HG03108 (cell line): Measurements from ENCODE around the gene KCNAB3.

Experiments
- ATAC-seq: cut with Tn5 transposase; IDR thresholded peaks from one replicate; pipeline ENCODE4 v1.9.1; 2021; ENCODE audit warnings: moderate library complexity; ENCODE audit not compliant: unreplicated experiment

The KCNAB3 gene

GRCh38 chr17:7903154-7904103, 26.2 kb downstream of the KCNAB3 start:
- no peak for ATAC-seq

DNA sequence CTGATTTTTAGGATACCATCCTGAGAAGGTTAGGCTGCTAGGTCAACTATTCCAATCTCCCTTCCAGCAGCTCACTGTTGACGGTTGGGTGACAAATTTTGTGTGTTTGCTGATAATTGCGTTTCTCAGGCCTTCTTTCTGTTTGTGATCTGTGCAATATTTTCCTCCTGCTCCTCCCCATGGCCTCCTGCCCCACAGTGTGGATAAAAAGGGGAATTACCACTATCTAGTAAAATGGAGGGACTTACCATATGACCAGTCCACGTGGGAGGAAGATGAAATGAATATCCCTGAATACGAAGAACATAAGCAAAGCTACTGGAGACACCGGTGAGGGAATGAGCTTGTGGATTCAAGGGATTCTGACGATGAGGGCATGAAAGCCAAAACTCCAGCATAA, 31.9 kb downstream of the KCNAB3 start:
- ATAC-seq = no peak

- ATAC-seq = no peak
Observed at GRCh38 chr17:7897090-7897489, 32.6 kb downstream of the KCNAB3 start.

GRCh38 chr17:7894866-7895265, 34.8 kb downstream of the KCNAB3 start:
- ATAC-seq = no peak

DNA sequence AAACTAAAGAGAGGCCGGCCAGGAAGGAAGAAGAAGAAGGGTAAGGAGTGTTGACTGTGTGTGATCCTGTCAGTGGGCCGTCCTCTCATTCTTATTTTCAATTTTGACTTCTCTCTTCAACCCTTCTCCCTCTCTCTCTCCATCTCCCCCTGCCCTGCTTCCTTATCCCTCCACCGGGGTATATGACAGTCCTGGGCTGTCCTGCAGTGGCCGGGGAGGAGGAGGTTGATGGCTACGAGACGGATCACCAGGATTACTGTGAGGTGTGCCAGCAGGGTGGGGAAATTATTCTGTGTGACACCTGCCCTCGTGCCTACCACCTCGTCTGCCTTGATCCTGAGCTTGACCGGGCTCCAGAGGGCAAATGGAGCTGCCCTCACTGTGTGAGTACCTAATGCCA, 35.4 kb downstream of the KCNAB3 start:
- no peak for ATAC-seq

DNA sequence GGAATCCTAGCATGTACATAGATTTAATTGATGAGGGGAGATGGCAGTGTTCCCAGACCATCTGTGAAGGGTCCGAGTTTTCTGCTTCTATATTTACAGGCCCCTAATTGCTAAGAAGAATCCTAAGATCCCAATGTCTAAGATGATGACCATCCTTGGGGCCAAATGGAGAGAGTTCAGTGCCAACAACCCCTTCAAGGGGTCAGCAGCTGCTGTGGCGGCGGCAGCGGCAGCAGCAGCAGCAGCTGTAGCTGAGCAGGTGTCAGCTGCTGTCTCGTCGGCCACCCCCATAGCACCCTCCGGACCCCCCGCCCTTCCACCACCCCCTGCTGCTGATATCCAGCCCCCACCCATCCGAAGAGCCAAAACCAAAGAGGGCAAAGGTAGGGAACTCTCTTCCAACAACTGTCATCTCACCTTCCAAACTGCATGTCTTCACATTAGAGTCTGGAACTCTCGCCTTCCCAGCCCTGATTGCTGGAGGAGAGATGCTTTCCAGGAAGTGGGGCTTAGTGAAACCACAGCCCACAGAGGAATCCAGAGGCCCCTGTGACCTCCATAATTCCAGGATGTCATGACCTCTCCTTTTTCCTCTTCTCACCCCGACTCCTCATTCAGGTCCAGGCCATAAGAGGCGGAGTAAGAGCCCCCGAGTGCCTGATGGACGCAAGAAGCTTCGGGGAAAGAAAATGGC, 36.3 kb downstream of the KCNAB3 start:
- no peak for ATAC-seq

DNA sequence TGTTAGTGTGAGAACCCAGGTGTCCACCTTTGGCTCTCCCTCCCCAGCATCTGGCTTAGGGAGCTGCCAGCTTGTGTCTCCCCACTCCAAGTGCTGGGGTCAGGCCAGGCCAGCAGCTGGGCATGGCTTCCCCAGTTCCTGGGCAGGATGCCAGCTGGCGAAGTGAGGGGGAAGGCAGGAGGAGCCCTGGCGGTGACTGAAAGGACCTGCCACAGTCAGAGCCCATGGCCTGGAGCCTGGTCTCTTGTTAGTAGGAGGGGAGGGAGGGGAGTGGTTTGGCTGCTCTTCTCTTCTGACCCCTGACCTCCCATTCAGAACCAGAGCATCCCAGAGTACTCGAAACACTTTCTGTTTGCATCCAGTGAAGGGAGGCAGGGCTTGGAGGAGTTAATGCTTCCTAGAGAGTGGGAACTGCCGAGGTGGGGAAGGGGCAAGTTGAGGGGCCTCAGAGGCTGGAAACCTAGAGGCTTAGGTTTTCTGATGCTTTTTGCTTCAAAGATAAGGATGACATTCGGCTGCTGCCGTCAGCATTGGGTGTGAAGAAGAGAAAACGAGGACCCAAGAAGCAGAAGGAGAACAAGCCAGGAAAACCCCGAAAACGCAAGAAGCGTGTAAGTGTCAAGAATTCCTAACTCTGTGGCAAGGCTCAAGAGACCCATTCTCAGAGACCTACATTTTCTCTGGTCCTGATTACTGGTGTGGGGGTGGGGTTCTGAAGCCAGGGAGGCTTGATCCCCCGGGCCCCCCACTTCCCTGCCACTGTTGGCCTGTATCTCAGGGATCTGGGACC, 40.3 kb downstream of the KCNAB3 start:
- ATAC-seq = no peak

GRCh38 chr17:7888184-7888920, 41.3 kb downstream of the KCNAB3 start, which contains the start of gene CHD3:
Gene CHD3 (plus strand): TSS chr17:7888789. CDS start chr17:7889001, 212 bp downstream.
- no peak for ATAC-seq

GRCh38 chr17:7887482-7888183, 42.0 kb downstream of the KCNAB3 start:
- peak; percentile 51 for ATAC-seq

GRCh38 chr17:7887038-7887481, 42.6 kb downstream of the KCNAB3 start:
- no peak for ATAC-seq

DNA sequence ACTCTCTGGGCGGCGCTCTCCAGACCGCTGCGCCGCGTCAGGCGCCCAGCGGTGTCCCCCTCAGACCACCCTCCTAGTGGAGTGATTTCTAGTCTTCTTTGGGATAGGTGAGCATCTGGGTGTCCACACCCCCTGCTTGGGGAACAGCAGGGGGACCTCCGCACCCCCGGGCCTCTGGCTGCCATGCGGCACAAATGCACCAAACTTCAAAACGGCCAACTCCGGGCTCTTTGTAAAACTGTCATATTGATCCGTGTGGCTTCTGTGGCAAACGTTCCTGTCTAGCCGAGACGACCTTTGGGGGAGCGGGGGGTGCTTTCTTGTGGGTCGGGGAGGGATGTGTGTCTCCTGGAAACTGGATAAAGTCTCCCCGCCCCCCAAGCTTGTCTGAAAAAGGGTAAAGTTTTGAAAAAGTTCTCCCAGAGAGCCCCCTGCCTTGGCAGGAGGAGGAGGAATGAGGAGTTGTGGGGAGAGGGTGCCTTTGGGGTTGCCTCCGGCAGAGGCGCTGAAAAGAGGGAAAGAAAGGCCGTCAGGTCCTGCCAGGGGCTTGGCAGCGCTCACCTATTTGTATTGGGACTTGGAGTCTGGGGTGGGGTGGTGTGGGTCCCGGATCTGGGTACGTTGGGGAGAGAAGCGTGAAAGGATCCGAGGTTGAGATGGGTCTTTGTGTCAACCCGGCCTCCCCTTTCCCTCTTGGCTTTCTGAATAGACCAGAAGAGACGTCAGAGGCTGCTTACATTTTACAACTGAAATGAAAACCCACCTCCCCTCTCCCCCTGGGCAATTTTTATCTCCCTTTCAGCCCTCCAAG, 43.2 kb downstream of the KCNAB3 start:
- no peak for ATAC-seq

DNA sequence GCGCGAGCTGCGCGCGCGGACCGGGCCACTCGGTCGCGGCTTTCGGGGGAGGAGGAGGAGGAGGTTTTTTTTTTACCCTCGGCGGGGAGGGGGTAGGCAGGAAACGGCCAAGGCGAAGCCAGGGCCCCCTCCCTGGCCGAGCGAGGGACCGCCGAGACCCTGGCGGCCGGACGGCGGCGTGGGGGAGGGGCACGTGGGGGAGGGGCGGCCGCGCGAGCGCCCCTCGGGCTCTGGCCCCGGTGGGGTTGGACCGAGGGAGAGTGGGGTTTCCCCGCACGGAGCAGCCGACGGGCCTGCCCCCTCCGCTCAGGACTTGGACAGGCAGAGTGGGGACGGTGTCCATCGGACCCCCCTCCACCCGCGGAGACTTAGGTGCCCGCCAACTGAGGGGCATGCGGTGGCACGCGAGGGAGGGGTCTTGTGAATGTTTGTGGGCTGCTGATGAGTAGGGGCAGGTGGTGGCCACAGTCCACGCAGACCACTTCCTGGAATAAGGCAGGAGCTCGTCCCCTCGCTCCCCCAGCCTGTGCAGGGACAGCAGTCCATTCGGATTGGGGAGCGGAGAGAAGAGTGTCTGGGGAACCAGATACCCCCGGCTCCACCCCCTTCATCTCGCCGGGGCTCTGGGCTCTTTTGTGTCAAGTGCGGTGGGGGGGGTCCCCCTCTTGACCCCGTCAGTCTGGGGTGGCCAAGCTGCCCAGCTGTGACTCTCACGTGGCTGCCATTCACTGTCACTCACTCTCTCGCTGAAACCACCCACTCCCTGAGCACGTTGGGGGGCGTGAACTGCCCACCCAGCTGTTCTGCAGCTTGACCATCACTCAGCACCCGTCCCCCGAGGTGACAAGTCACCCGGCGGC, 44.1 kb downstream of the KCNAB3 start:
- ATAC-seq = no peak

GRCh38 chr17:7884581-7885366, 44.9 kb downstream of the KCNAB3 start:
- ATAC-seq = no peak

DNA sequence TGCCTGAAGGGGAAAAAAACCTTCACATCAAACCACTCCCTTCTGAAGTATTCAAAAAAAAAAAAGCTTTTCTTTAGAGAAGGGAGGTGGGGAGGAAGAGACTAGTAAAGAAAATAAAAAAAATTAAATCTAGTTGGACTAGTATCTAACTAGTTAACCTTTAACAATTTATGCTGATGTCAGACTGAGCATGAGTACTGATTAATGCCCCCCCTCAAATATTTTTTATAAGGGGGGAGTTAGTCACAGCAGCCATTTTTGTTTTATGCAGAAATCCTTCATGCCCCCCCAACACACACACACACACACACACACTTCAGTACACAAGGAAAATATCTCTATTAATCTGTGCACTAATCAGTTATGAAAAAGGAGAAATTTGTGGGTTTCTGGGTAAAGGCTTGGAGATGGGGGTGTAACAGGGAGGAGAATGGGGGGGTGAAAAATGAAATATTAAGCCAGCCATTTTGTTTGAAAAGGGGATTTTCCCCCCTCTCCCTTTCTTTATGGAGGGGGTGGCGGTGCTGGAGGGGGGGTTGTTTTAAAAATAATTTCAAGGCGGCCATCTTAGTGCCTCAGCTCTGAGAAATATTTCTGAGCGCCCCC, 45.8 kb downstream of the KCNAB3 start:
- no peak for ATAC-seq

- no peak for ATAC-seq
Observed at GRCh38 chr17:7882629-7883028, 47.0 kb downstream of the KCNAB3 start.

DNA sequence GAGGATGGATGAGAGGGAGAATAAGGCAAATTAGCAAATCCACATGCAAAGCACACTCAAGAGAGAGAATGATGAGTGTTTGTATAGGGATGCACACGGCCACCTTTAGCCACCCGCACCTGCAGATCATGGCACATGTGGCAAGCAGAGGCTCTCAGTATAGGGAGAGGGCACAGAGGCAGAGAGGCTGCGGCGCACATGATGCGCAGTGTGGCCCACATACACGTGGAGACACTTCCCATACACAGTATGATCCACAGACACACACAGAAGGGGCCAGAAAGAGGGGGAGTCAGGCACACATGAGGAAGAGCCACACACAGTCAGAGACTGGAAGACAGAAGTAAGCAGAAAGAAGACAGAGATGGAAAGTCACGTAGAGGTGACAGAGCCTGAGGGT, 47.6 kb downstream of the KCNAB3 start:
- no peak for ATAC-seq
